DMS53 (cell line): ENCODE measurements around the gene OPRD1.
A peak's percentile ranks its signal among the peaks of the same experiment; 100 is the strongest.

Experiments used
- DNase-seq: peaks from one replicate; lab custom pipeline; 2025; lab: John Stamatoyannopoulos, UW

OPRD1 gene

GRCh38 chr1:28910379-28911115, 98.6 kb downstream of the OPRD1 start:
- no peak for DNase-seq

GRCh38 chr1:28913786-28914227, 101.8 kb downstream of the OPRD1 start:
- no peak for DNase-seq

GRCh38 chr1:28914228-28915030, 102.5 kb downstream of the OPRD1 start, which contains the start of gene EPB41:
EPB41 (plus strand) TSS chr1:28914569; CDS start chr1:28987438, 72,869 bp downstream.
- DNase-seq: peak; percentile 98

GRCh38 chr1:28915031-28915895, 103.3 kb downstream of the OPRD1 start:
- peak; percentile 85 for DNase-seq

DNA sequence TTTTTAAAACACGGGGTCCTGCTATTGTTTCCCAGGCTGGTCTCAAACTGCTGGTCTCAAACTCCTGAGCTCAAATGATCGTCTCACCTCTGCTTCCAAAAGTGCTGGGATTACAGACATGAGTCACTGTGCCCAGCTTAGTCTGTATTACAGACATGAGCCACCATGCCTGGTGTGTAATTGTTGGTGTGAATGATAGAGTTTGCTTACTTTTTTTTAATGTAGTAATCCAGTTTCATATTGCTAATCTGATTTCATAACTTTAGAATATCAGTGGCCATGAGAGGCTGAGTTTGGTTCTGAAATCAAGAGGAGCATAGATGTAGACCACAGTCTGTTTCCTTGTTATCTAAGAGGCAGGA, 105.8 kb downstream of the OPRD1 start:
- no peak for DNase-seq
